A549 (cell line): ENCODE measurements around the gene NUDCD3. TPM values are rescaled to one million over a fixed set of nuclear protein-coding genes. Genes with fewer than 3 reads are reported as not detected.

Source experiments
- ATAC-seq, 2 experiments: fragments of 200-7000 bp in 1 of 2; fragments of >200 bp in 1 of 2; cut with Nextera tagmentation in 1 of 2; cut with Tn5 transposase in 1 of 2; 3 replicates each; pipeline versions ENCODE4 v1.8.0 to v1.9.1; 2018 to 2020; ENCODE audit warnings: mild to moderate bottlenecking in 1 of 2, moderate library complexity in 1 of 2
- CTCF ChIA-PET: fragments of 300-600 bp; sonication (Branson Sonifier 250); formaldehyde crosslinking; extraction: SDS; loops from one replicate; lab custom pipeline; 2021; ENCODE audit warnings: antibody characterized with exemption, inconsistent platforms; lab: Yijun Ruan, JAX
- POLR2A ChIA-PET: fragments of 350-600 bp; formaldehyde crosslinking; extraction: SDS; loops from one replicate; lab custom pipeline; 2021; ENCODE audit warnings: antibody characterized with exemption, inconsistent platforms; lab: Yijun Ruan, JAX
- DNase-seq, 2 experiments: peaks; one replicate each; pipeline versions ENCODE4 v3.0.0 to v3.0.0-alpha.2; 2011 to 2016; ENCODE audit warnings: low read depth in 1 of 2, low spot score in 1 of 2
- FAIRE-seq: peaks from 2 replicates; lab custom pipeline; 2011; peaks lifted over from hg19 to GRCh38; lab: Jason Lieb, UNC
- H3K27ac ChIP-seq, 2 experiments: fragments of >200 bp; sonication (Bioruptor Twin); formaldehyde crosslinking; 3 replicates each; pipeline ENCODE4 v1.5.1; 2016 to 2017
- H3K4me1 ChIP-seq: fragments of >200 bp; sonication (Bioruptor Twin); formaldehyde crosslinking; 3 replicates; pipeline ENCODE4 v1.6.1; 2016
- H3K4me2 ChIP-seq: fragments of >200 bp; sonication (Bioruptor Twin); formaldehyde crosslinking; 3 replicates; pipeline ENCODE4 v1.6.1; 2016
- H3K4me3 ChIP-seq: fragments of >200 bp; sonication (Bioruptor Twin); formaldehyde crosslinking; 3 replicates; pipeline ENCODE4 v1.5.1; 2016
- H3K9me3 ChIP-seq: fragments of >200 bp; sonication (Bioruptor Twin); formaldehyde crosslinking; 3 replicates; pipeline ENCODE4 v1.6.1; 2016
- BCL3 ChIP-seq: fragments of >200 bp; sonication (Bioruptor Twin); formaldehyde crosslinking; IDR thresholded peaks from 3 replicates; pipeline ENCODE4 v1.6.1; 2016
- BHLHE40 ChIP-seq: IDR thresholded peaks from 2 replicates; pipeline ENCODE4 v1.6.1; 2012; ENCODE audit warnings: low read depth, low read length, inconsistent platforms
- CBX2 ChIP-seq: fragments of 200-600 bp; sonication (generic); IDR thresholded peaks from 2 replicates; pipeline ENCODE4 v1.6.1; 2016; ENCODE audit warnings: low read depth, mild to moderate bottlenecking, borderline replicate concordance
- CTCF ChIP-seq: fragments of >200 bp; sonication (Bioruptor Twin); formaldehyde crosslinking; IDR thresholded peaks from 3 replicates; pipeline ENCODE4 v1.5.1; 2016
- E2F6 ChIP-seq: IDR thresholded peaks from 2 replicates; pipeline ENCODE4 v1.6.1; 2012; ENCODE audit warnings: low read depth, borderline replicate concordance
- FOSB ChIP-seq: fragments of 250-450 bp; sonication (Bioruptor Pico); IDR thresholded peaks from 2 replicates; pipeline ENCODE4 v1.5.0; 2020; ENCODE audit warnings: mild to moderate bottlenecking, moderate library complexity
- HES2 ChIP-seq: fragments of >200 bp; sonication (Bioruptor Twin); formaldehyde crosslinking; IDR thresholded peaks from 2 replicates; pipeline ENCODE4 v1.6.1; 2016
- HOXA7 ChIP-seq: fragments of 250-450 bp; sonication (Bioruptor Pico); IDR thresholded peaks from 2 replicates; pipeline ENCODE4 v1.5.0; 2020; ENCODE audit warnings: mild to moderate bottlenecking, moderate library complexity
- HOXB5 ChIP-seq: fragments of 250-450 bp; sonication (Bioruptor Pico); IDR thresholded peaks from 2 replicates; pipeline ENCODE4 v1.5.0; 2020; ENCODE audit warnings: mild to moderate bottlenecking, moderate library complexity
- JUN ChIP-seq, 2 experiments: fragments of >200 bp; sonication (Bioruptor Twin); formaldehyde crosslinking; IDR thresholded peaks; 2 replicates in 1 of 2; 3 replicates in 1 of 2; pipeline ENCODE4 v1.6.1; 2016 to 2017
- MAX ChIP-seq: IDR thresholded peaks from 2 replicates; pipeline ENCODE4 v1.6.1; 2012
- MAZ ChIP-seq: fragments of 150-350 bp; IDR thresholded peaks from 2 replicates; pipeline ENCODE4 v1.6.1; 2014; ENCODE audit warnings: antibody characterized with exemption, low read depth, low read length, borderline replicate concordance
- NFE2L2 ChIP-seq: fragments of 150-350 bp; conservative IDR thresholded peaks from 2 replicates; pipeline ENCODE4 v1.6.1; 2014; ENCODE audit warnings: low read length
- NR3C1 ChIP-seq: fragments of >200 bp; sonication (Bioruptor Twin); formaldehyde crosslinking; IDR thresholded peaks from 3 replicates; pipeline ENCODE4 v1.6.1; 2017
- PHF8 ChIP-seq: fragments of 200-600 bp; sonication (generic); IDR thresholded peaks from 2 replicates; pipeline ENCODE4 v1.6.1; 2016; ENCODE audit warnings: low read depth, mild to moderate bottlenecking, antibody characterized with exemption, moderate library complexity, borderline replicate concordance
- POLR2A ChIP-seq: IDR thresholded peaks from 2 replicates; pipeline ENCODE4 v1.6.1; 2012; ENCODE audit warnings: mild to moderate bottlenecking, low read length
- RAD21 ChIP-seq, 2 experiments: fragments of >200 bp in 1 of 2; sonication (Bioruptor Twin) in 1 of 2; formaldehyde crosslinking in 1 of 2; IDR thresholded peaks in 1 of 2; conservative IDR thresholded peaks in 1 of 2; 2 replicates in 1 of 2; 3 replicates in 1 of 2; pipeline ENCODE4 v1.6.1; 2012 to 2018; ENCODE audit warnings: inconsistent platforms in 1 of 2
- RFX5 ChIP-seq: fragments of 450-650 bp; IDR thresholded peaks from 2 replicates; pipeline ENCODE4 v1.7.1; 2014; ENCODE audit warnings: antibody characterized with exemption, mild to moderate bottlenecking, moderate library complexity
- SMC3 ChIP-seq: fragments of >200 bp; sonication (Bioruptor Twin); formaldehyde crosslinking; IDR thresholded peaks from 3 replicates; pipeline ENCODE4 v1.6.1; 2018; ENCODE audit warnings: inconsistent platforms
- SREBF2 ChIP-seq: fragments of 450-650 bp; IDR thresholded peaks from 2 replicates; pipeline ENCODE4 v1.6.1; 2014; ENCODE audit warnings: mild to moderate bottlenecking, moderate library complexity
- TFCP2L1 ChIP-seq: fragments of 250-450 bp; sonication (Bioruptor Pico); IDR thresholded peaks from 2 replicates; pipeline ENCODE4 v1.5.0; 2021; ENCODE audit warnings: mild to moderate bottlenecking
- ZC3H11A ChIP-seq: fragments of 450-650 bp; IDR thresholded peaks from 2 replicates; pipeline ENCODE4 v1.6.1; 2014; ENCODE audit warnings: antibody characterized with exemption, mild to moderate bottlenecking
- ZFP36 ChIP-seq: fragments of 450-650 bp; IDR thresholded peaks from 2 replicates; pipeline ENCODE4 v1.6.1; 2014; ENCODE audit warnings: borderline replicate concordance; ENCODE audit not compliant: partially characterized antibody
- ZNF302 ChIP-seq: fragments of 250-450 bp; sonication (Bioruptor Pico); IDR thresholded peaks from 2 replicates; pipeline ENCODE4 v1.9.0; 2021; ENCODE audit warnings: inconsistent platforms, mild to moderate bottlenecking, moderate library complexity
- WGBS: methylation state at CpG from one replicate; pipeline ENCODE4 v1.1.6; 2017; ENCODE audit errors: missing lambda C conversion rate; 5-methylcytosine and 5-hydroxymethylcytosine counted together
- polyA plus RNA-seq, 4 experiments: library from polyadenylated mRNA; depleted of rRNA in 3 of 4; stranded (reverse); fragments of >200 nt; fragmentation: RNase III in 1 of 4; extraction: RNeasy Plus Mini Kit Qiagen cat#74134 plus additional on column Dnase treatment in 1 of 4; gene quantifications; 2 replicates in 3 of 4; 3 replicates in 1 of 4; pipeline ENCODE4 v1.2.3, GENCODE V29; 2011 to 2017

The NUDCD3 gene
- polyA plus RNA-seq, 2 of the 4 experiments (the other 2 are of a cell fraction) = 44.3 to 66.3 TPM

- Histone ChIP-seq H3K9me3 (no peaks in the 10 kb centered on the region), H3K4me1 (0 out of 3 replicates have a peak, but pooled peaks cover 3% of the 10 kb centered on the region), H3K27ac (no peak overlapping the region), H3K4me2 (no peak overlapping the region), H3K4me3 (no peak overlapping the region)
- no peak for FAIRE-seq
- no peak for TF ChIP-seq CTCF
- no peak for TF ChIP-seq MAX
- CTCF ChIA-PET = interaction anchor here (0.6 to 1.3 kb wide), 13 partner anchors 10 to 455 kb away, joined by 3 to 5 read pairs (median 3); no protein-coding TSS in a partner anchor
- POLR2A ChIA-PET = interaction anchor here (0.7 kb wide), 1 partner anchor 433 kb away, joined by 7 read pairs; the partner anchor contains the start of gene DBNL
- DNase-seq = no peak
- ATAC-seq = no peak
- 79% methylated on average over 8 of the region's 8 CpGs for WGBS
These were observed 12.5 kb downstream of the NUDCD3 start for GRCh38 chr7:44477938-44478337.

- ATAC-seq (peak; percentile 97 to 98), FAIRE-seq (peak; percentile 88), DNase-seq (peak; percentile 83 to 84)
- Histone ChIP-seq H3K9me3 (no peaks in the 10 kb centered on the region), H3K4me1 (0 out of 3 replicates have a peak, but pooled peaks cover 3% of the 10 kb centered on the region), H3K4me2 (no peak overlapping the region), H3K27ac (no peak overlapping the region), H3K4me3 (no peak overlapping the region)
- TF ChIP-seq POLR2A (no peak), SMC3 (peak; percentile 56; the same call in 2 of the 3 replicates), CTCF (peak; percentile 79), RAD21 (conservative IDR thresholded peaks at IDR 0.05 in 1 of 2, IDR thresholded peaks at IDR 0.05 in 1 of 2) (peak; percentile 78 to 79)
- WGBS = 32% methylated on average over 6 of the region's 6 CpGs
- ChIA-PET POLR2A (interaction anchor here (0.7 kb wide), 1 partner anchor 433 kb away, joined by 7 read pairs; the partner anchor contains the start of gene DBNL), CTCF (interaction anchor here (0.6 to 1.4 kb wide), 14 partner anchors 9 to 456 kb away, joined by 3 to 5 read pairs (median 3); no protein-coding TSS in a partner anchor)
These were observed 13.2 kb downstream of the NUDCD3 start for GRCh38 chr7:44477063-44477830.

GRCh38 chr7:44476313-44476712 lies 14.1 kb downstream of the NUDCD3 start:
- no peak for DNase-seq
- ChIA-PET POLR2A (no interaction called here), CTCF (interaction anchor here (0.8 to 3.6 kb wide), 7 partner anchors 10 to 236 kb away, joined by 3 to 23 read pairs (median 4); partner anchors contain the start of gene NUDCD3)
- Histone ChIP-seq H3K4me2 (no peak overlapping the region), H3K27ac (no peak overlapping the region), H3K4me1 (0 out of 3 replicates have a peak, but pooled peaks cover 3% of the 10 kb centered on the region), H3K4me3 (no peak overlapping the region), H3K9me3 (no peaks in the 10 kb centered on the region)
- no peak for FAIRE-seq
- 71% methylated on average over 5 of the region's 5 CpGs for WGBS
- ATAC-seq = no peak
- no peak for TF ChIP-seq ZFP36
- no peak for TF ChIP-seq JUN (IDR thresholded peaks at IDR 0.05)
- TF ChIP-seq MAZ = no peak
- TF ChIP-seq RFX5 = no peak
- TF ChIP-seq TFCP2L1 (CRISPR knock-in tag) = no peak
- no peak for TF ChIP-seq CBX2
- TF ChIP-seq E2F6 = no peak
- TF ChIP-seq HOXB5 = no peak
- TF ChIP-seq SREBF2 = no peak
- no peak for TF ChIP-seq FOSB (CRISPR knock-in tag)
- no peak for TF ChIP-seq BHLHE40
- TF ChIP-seq ZNF302 (CRISPR knock-in tag) = no peak
- TF ChIP-seq NFE2L2 = no peak
- no peak for TF ChIP-seq NR3C1
- TF ChIP-seq HOXA7 (CRISPR knock-in tag) = no peak
- TF ChIP-seq HES2 = no peak
- no peak for TF ChIP-seq BCL3
- TF ChIP-seq ZC3H11A = no peak
- no peak for TF ChIP-seq PHF8
